CD4-positive, alpha-beta T cell treated with Interleukin-15 for 4 hours (primary cell): Measurements from ENCODE around the gene LCE1E.

Source experiments
- DNase-seq: peaks from one replicate; pipeline ENCODE4 v3.0.0-alpha.2; 2020; ENCODE audit warnings: low spot score

LCE1E gene

DNA sequence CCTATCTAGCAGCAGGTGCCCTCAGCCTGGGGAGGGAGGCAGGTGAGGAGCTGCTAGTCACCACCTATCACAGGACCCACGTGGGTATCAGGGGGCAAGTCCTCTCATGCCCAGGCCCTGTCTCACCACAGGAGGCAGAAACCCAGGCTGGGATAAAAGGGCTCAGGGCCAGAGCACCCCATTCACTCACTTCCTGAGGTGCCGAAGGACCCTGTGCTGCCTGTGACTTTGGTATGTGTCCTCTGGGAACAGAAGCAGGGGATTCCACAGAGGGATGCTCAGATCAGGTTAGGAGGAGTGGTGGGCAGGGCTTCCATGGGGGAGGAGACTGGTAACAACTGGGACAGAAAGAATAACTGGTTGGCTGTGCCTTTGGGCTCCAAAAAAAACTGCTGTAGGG is at the start of gene LCE1E:
Gene LCE1E (plus strand): TSS at position 181 of the 400 bp plus-strand sequence. CDS start 1,043 bp downstream, outside the sequence.
- DNase-seq: no peak

DNA sequence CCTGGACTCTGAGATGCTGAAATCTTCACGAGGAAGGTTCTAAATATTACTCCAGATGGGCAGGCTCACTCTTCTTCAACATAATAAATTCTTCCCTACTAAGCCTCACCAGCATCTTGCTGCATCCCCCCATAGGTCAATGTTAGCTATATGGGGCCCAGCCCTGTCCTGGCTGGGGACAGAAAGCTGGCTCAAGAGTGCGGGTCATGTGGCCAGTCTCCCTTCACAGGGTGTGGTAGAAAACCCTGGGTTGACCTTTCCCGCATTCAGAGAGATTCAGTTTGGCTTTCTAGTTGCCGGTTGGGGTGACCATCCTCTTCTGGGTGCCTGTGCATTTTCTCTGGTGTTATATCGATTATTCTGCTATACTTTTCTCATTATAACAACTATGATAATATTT is 48.1 kb upstream of the LCE1E start:
- DNase-seq: no peak

DNA sequence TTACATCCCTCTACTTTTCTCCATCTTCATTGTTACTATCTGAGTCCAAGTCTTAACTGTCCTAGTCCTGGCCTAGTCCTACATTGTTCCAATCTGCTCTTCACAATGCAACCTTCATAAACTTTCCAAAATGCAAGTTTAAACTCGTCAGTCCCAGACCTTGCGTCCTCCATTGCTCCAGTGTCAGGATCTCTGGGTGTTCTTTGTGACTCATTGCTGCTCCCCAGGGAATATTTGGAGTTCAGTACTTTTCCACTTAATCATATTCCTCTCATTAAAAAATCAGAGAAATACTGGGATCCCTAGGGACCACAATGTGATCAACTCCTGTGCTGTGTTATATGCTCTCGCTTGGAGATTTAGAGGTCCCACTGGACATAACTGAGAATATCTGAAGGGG is 46.2 kb upstream of the LCE1E start:
- DNase-seq: no peak

DNA sequence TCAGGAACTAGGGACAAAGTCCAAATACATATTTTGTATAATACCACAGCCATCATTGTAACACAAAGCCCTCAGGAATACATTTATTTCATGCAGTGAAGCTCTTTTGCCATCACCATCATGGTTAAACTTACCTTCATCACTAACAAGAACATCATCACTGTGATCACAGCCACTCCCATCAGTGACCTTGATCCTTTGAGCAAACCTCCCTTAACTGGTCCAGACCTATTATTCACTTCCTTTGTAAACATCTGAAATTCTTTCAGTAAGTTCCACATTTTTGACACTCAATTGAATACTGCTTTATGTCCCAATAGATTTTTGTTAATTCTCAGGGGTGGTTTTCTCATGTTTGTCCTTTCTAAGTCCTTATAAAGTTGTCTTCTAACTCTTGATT is 44.4 kb upstream of the LCE1E start:
- no peak for DNase-seq

DNA sequence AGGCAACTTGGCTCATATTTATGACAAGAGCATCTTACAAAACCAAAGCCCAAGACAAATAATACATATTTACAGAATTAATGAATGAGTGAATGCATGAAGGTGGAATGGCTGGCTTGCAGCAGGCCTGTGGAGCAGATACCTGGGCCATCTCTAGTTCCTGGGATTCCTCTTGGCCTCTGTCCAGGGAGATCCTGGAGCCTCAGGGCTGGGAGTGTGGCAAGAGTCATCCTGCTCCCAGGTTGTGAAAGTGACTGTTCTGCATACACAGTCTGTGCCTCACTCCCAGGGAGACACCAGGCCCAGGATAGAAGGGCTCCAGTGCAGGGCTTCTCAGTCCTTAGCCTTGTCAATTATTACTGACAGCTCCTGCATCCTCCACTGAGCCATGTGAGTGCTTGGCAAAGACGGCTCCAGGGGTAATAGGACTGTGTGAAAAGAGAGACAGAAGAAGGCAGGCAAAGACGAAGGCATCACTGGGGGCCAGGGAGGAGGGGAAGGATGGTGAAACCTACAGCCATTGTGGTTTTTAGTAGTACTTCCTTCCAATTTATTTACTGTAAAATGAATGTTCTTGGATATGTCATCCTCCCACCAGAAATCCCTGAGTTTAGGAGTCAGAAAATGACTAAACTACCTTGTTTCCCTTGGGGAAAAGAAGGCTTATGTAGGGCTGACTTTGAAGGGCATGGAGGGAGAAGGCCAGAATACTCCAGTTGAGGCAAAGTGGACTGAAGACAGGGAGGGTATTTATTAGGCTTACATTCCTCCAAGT is 42.5 kb upstream of the LCE1E start:
- DNase-seq: no peak

DNA sequence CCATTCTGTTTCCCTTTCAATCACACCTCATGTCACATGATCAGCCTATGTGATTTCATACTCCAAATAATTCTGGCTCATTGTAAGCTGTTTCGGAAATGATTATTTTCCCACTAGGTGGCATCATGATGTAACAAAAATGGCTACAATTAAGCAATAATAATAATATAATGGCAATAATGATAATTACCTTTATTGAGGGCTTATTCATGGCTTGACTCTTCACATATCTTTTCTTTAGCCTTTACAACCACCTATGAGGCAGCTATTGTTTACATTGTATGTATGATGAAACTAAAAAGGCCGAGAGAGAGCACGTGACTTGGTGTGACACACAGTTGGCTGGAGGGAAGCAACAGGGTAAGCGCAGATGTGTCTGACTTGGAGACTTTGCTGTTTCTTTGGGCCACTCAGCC is 40.8 kb upstream of the LCE1E start:
- no peak for DNase-seq

DNA sequence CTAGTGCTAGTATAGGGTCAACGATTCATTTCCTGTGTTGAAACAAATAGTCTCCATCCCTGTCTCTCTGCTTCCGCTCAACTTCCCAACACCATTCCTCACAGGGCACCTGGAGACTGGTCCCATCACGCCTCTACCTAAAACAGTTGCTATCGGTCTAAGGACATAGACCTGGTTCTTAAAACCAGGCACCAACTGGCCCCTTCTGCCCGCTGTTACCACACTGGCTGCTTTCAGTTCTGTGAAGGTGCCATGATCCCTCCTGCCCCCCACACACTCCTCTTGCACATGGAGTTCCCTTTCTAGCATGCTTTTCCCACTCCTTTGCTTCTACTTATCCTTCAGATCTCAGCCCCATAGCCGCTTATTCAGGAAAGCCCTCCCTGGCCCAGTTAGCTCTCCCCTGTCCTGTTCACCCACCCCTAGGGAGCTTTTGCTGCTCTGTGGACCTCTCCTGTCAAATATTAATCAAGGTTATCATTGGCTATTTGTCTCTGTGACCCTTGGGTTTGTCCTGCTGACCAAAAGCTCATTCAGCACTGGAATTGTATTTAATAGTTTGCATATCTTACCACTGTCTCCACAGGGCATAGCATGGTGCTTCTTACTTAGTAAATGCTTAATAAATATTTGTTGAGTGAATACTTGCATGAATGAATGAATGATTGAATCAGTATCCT is 40.2 kb upstream of the LCE1E start:
- no peak for DNase-seq

- no peak for DNase-seq
Measured at GRCh38 chr1:152747831-152748230, 38.2 kb upstream of the LCE1E start.

GRCh38 chr1:152752225-152752624 is 33.8 kb upstream of the LCE1E start:
- no peak for DNase-seq

DNA sequence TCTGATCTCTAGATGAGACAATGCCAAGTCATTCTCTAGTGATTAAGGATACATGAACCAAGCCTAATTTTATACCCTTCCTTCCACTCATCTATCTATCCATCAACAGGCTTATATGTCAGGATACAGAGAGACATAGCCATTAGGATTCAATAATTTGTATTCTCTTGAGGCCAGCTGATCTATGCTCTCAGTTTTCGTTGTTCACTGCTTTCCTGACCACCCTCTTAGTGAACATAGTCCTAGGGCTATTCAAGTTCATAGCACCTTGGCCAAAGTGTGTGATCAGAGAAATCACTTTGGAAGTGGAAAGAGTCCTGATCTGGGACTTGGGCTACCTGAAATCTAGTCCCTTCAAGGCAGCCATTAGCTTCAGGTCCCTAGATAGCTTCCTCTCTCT is 32.5 kb upstream of the LCE1E start:
- no peak for DNase-seq

DNA sequence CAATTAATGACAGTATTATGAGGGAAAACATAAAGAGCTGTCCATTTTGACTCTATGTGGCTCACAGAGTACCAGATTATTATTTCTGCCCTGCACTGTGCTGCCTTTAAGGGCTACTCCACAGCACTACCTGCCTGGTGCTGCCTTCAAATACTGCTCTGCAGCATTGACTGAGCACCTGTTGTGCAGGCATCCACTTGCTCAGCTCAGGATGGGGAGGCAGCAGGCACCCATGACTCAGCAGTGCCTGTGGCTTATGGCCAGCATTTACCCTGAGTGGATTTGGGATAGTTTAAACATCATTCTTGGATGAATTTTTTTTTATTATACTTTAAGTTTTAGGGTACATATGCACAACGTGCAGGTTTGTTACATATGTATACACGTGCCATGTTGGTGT is 29.2 kb upstream of the LCE1E start:
- no peak for DNase-seq

GRCh38 chr1:152757747-152758146 is 28.3 kb upstream of the LCE1E start, which contains the start of gene KPRP:
Gene KPRP (plus strand): TSS chr1:152758025. CDS start chr1:152759589, 1,564 bp downstream.
- no peak for DNase-seq

GRCh38 chr1:152758636-152759035 is 27.4 kb upstream of the LCE1E start:
- no peak for DNase-seq

GRCh38 chr1:152759453-152760173 is 26.4 kb upstream of the LCE1E start:
- DNase-seq: no peak

DNA sequence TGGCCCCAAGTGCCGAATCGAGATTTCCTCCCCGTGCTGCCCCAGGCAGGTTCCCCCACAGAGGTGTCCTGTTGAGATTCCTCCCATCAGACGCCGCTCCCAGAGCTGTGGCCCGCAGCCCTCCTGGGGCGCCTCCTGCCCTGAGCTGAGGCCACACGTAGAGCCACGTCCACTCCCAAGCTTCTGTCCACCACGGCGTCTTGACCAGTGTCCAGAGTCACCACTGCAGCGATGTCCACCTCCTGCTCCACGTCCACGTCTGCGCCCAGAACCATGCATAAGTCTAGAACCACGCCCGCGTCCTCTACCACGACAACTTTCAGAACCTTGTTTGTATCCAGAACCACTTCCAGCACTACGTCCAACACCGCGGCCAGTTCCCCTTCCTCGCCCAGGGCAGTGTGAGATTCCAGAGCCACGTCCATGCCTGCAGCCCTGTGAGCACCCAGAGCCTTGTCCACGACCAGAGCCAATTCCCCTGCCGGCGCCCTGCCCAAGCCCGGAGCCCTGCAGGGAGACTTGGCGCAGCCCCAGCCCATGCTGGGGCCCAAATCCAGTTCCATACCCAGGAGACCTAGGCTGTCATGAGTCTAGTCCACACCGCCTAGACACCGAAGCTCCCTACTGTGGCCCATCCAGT is 25.4 kb upstream of the LCE1E start:
- DNase-seq: no peak

DNA sequence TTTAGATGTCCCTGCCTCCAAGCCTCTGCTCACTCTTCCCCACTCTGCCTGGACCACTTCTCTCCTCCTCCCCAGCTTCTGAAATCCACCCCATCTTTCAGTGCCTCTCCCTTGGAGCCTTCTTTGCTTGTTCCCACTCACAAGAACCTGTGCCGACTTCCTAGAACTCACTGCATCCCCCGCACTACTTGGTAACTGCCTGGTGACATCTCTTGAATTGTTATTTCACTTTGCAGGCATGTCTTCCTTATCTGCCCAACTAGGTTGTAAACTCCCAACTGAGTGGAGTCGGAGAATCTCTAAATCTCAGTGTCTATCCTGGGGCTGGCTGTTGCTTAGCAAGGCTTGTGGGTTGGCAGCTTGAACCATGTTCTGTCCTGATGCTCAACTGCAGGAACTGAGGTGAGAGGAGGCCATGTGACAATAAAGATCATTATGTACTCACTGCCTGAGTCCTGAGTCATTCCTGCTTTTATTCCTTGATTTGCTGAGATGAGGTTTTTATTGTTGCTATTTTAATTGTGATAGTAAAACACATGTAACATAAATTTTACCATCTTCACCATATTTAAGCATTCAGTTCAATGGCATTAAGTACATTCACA is 24.3 kb upstream of the LCE1E start:
- DNase-seq: no peak

GRCh38 chr1:152768847-152769533 is 17.1 kb upstream of the LCE1E start:
- DNase-seq: no peak

GRCh38 chr1:152770411-152770810 is 15.6 kb upstream of the LCE1E start:
- DNase-seq: no peak

GRCh38 chr1:152774875-152775274 is 11.2 kb upstream of the LCE1E start, which contains the start of gene LCE1F:
Gene LCE1F (plus strand): TSS chr1:152775140. CDS start chr1:152776372, 1,232 bp downstream.
- DNase-seq: no peak

DNA sequence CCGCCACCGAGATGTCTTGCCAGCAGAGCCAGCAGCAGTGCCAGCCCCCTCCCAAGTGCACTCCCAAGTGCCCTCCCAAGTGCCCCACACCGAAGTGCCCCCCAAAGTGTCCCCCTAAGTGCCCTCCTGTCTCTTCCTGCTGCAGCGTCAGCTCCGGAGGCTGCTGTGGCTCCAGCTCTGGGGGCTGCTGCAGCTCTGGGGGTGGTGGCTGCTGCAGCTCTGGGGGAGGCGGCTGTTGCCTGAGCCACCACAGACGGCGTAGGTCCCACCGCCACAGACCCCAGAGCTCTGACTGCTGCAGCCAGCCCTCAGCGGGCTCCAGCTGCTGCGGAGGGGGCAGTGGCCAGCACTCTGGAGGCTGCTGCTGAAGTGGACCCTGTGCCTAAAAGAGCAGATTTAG is 9.7 kb upstream of the LCE1E start:
- DNase-seq: no peak

DNA sequence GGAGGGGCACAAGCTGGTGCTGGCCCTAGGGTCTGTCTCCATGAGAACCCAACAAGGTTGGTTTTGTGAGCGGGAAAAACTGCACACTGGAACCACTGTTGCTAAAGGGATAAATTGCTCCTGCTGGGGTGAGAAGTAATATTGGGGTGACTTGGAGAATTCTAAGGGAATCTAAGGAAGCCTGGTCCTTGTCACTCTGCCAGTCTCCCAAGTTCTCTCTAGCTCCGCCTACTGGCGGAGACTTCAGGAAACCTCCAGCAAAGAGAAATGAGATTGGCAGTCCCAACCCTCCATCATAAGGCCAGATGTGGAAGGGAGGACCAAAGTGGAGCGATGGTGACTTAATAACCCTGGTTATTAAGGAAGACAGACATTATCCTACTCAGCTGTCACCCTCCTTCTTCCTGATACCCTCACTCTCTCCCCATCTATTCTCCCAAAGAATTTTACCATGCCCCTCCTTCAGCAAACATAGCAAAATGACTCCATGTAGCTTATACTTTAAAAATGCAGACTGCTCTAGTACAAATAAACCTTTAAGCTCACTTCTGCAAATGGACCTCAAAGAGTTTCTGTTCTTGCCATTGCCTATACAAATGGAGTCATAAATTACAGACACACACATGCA is 8.4 kb upstream of the LCE1E start:
- no peak for DNase-seq
